Measurements from ENCODE around the gene POLR1B.
A peak's percentile ranks its signal among the peaks of the same experiment; 100 is the strongest.

DNA sequence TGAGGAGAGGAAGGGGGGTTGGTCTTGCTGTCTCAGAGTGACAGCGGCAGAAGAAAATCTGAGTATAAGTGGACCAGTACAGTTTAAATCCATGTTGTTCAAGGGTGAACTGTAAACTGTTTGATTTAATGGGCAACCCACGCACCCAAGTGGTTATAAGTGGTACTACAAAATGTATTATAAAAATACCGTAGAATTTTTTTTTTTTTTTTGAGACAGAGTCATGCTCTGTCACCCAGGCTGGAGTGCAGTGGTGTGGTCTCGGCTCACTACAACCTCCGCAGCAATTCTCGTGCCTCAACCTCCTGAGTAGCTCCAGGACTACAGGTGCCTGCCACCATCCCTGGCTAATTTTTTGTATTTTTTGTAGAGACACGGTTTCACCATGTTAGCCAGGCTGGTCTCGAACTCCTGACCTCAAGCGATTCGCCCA lies 40.1 kb downstream of the POLR1B start:
- TF ChIP-seq, protein P1, sequence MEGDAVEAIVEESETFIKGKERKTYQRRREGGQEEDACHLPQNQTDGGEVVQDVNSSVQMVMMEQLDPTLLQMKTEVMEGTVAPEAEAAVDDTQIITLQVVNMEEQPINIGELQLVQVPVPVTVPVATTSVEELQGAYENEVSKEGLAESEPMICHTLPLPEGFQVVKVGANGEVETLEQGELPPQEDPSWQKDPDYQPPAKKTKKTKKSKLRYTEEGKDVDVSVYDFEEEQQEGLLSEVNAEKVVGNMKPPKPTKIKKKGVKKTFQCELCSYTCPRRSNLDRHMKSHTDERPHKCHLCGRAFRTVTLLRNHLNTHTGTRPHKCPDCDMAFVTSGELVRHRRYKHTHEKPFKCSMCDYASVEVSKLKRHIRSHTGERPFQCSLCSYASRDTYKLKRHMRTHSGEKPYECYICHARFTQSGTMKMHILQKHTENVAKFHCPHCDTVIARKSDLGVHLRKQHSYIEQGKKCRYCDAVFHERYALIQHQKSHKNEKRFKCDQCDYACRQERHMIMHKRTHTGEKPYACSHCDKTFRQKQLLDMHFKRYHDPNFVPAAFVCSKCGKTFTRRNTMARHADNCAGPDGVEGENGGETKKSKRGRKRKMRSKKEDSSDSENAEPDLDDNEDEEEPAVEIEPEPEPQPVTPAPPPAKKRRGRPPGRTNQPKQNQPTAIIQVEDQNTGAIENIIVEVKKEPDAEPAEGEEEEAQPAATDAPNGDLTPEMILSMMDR (IDR thresholded peaks at IDR 0.05): peak; percentile 56 to 72 (median 62)
- TF ChIP-seq POLR2A (IDR thresholded peaks at IDR 0.05): no peak
- TF ChIP-seq POLR2AphosphoS5 (IDR thresholded peaks at IDR 0.05): no peak

Data from transverse colon (tissue), 4 donors.